IPS DF 19.7 (cell line): ENCODE data around the gene FKBP5.
"Not testable (repeated sequence)": the region's sequence is repeated elsewhere in the genome, so short reads cannot be mapped to it uniquely, and the experiment has no call there.

Experiments
- DNase-seq: peaks from one replicate; pipeline ENCODE4 v3.0.0-alpha.2; 2013; ENCODE audit warnings: low read depth, low spot score

Gene FKBP5

GRCh38 chr6:35691027-35691824 lies 2.5 kb upstream of the FKBP5 start:
- no peak for DNase-seq

- DNase-seq: no peak
Measured at GRCh38 chr6:35690484-35690883, 1.8 kb upstream of the FKBP5 start.

GRCh38 chr6:35690006-35690405 lies 1.3 kb upstream of the FKBP5 start:
- not testable (repeated sequence) for DNase-seq

- DNase-seq: no peak
Measured at GRCh38 chr6:35687658-35688604, 784 bp downstream of the FKBP5 start.

GRCh38 chr6:35686873-35687555 lies 1.7 kb downstream of the FKBP5 start:
- DNase-seq: no peak

- no peak for DNase-seq
Measured at GRCh38 chr6:35686436-35686835, 2.3 kb downstream of the FKBP5 start.

GRCh38 chr6:35683267-35683666 lies 5.4 kb downstream of the FKBP5 start:
- no peak for DNase-seq

GRCh38 chr6:35681298-35681697 lies 7.4 kb downstream of the FKBP5 start:
- no peak for DNase-seq

GRCh38 chr6:35679399-35679798 lies 9.3 kb downstream of the FKBP5 start:
- DNase-seq: no peak

- no peak for DNase-seq
Measured at GRCh38 chr6:35678814-35679213, 9.9 kb downstream of the FKBP5 start.

- no peak for DNase-seq
Measured at GRCh38 chr6:35678021-35678654, 10.6 kb downstream of the FKBP5 start.

GRCh38 chr6:35677456-35677855 lies 11.3 kb downstream of the FKBP5 start:
- DNase-seq: no peak

- no peak for DNase-seq
Measured at GRCh38 chr6:35675871-35676459, 12.8 kb downstream of the FKBP5 start.

- DNase-seq: no peak
Measured at GRCh38 chr6:35674594-35674993, 14.1 kb downstream of the FKBP5 start.

- no peak for DNase-seq
Measured at GRCh38 chr6:35673755-35674154, 15.0 kb downstream of the FKBP5 start.

- not testable (repeated sequence) for DNase-seq
Measured at GRCh38 chr6:35673284-35673666, 15.4 kb downstream of the FKBP5 start.

- DNase-seq: not testable (repeated sequence)
Measured at GRCh38 chr6:35670453-35670852, 18.3 kb downstream of the FKBP5 start.

- DNase-seq: no peak
Measured at GRCh38 chr6:35669451-35670045, 19.2 kb downstream of the FKBP5 start.

- no peak for DNase-seq
Measured at GRCh38 chr6:35668744-35669450, 19.8 kb downstream of the FKBP5 start.

- no peak for DNase-seq
Measured at GRCh38 chr6:35668096-35668495, 20.6 kb downstream of the FKBP5 start.
